OCI-LY1 (cell line): ENCODE data around the gene NOXRED1.

Experiments used
- CTCF ChIP-seq: fragments of 200-600 bp; sonication (generic), shearing (Covaris generic); IDR thresholded peaks from 2 replicates; pipeline ENCODE4 v1.5.1; 2017; ENCODE audit warnings: mild to moderate bottlenecking, antibody characterized with exemption, low read length, moderate library complexity, mixed read lengths
- EZH2 ChIP-seq: fragments of 200-600 bp; sonication (generic), shearing (Covaris generic); IDR thresholded peaks from 2 replicates; pipeline ENCODE4 v1.8.0; 2017; ENCODE audit warnings: borderline replicate concordance, mixed run types, mild to moderate bottlenecking, antibody characterized with exemption, low read length, moderate library complexity, mixed read lengths

- no peak for TF ChIP-seq CTCF
- TF ChIP-seq EZH2: no peak
These were observed 54.0 kb downstream of the NOXRED1 start for GRCh38 chr14:77369285-77369684.
